ENCODE results near the gene GALK1. TPM values are rescaled to one million over a fixed set of nuclear protein-coding genes. Genes with fewer than 3 reads are reported as not detected.
A peak's percentile ranks its signal among the peaks of the same experiment; 100 is the strongest.
"Not testable (repeated sequence)": the region's sequence is repeated elsewhere in the genome, so short reads cannot be mapped to it uniquely, and the experiment has no call there.

The GALK1 gene
- total and polyA plus RNA-seq, 12 donors: 5.2 to 44.6 (median 15.3) TPM

DNA sequence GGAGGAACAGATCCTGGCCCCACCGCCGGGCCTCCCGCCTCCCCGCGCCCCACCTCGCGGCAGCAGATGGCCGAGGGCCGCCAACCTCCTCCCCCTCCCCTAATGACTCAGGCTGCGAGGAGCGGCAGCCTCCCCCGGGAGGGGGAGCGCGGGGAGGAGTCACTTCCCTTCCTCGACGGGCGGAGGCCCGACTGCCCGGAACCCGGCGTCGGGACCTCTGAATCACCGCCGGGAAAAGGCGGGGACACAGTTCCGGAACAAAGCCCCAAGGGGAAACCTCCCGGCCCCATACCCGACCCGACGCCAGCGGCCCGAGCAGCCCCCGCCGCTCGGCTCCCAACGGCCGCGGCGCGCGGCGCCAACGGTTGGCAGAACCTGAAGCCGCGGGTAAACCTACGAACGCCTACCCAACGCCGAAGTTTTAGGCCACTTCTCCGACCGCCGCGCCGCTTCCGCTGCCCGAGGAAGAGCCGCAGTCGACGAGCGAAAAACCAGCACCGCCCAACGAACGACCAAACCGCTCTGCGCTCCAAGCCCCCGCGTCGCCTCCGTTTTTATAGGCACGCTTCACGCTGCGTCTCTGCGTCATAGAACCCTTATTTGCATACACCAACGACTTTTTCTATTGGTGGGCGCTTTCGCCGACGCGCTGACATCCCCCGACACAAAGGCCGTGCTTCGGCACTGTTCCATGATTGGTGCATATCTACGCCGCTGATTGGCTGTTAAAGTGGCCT, 14.4 kb upstream of the GALK1 start:
- TF ChIP-seq, protein P1, sequence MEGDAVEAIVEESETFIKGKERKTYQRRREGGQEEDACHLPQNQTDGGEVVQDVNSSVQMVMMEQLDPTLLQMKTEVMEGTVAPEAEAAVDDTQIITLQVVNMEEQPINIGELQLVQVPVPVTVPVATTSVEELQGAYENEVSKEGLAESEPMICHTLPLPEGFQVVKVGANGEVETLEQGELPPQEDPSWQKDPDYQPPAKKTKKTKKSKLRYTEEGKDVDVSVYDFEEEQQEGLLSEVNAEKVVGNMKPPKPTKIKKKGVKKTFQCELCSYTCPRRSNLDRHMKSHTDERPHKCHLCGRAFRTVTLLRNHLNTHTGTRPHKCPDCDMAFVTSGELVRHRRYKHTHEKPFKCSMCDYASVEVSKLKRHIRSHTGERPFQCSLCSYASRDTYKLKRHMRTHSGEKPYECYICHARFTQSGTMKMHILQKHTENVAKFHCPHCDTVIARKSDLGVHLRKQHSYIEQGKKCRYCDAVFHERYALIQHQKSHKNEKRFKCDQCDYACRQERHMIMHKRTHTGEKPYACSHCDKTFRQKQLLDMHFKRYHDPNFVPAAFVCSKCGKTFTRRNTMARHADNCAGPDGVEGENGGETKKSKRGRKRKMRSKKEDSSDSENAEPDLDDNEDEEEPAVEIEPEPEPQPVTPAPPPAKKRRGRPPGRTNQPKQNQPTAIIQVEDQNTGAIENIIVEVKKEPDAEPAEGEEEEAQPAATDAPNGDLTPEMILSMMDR (IDR thresholded peaks at IDR 0.05): no peak
- WGBS, 2 donors: 0% methylated on average over 75 to 84 of the region's 84 CpGs
- DNase-seq (peak; percentile 94 to 98), ATAC-seq (peak; percentile 82 to 87 (median 86))
- Histone ChIP-seq H3K27me3 (no peaks in the 10 kb centered on the region), H3K9me3 (no peaks in the 10 kb centered on the region), H3K27ac (peak overlapping the region; percentile 92 to 99 (median 99)), H3K4me1 (peaks cover 9 to 68% (median 52%) of the 10 kb centered on the region in 9 donors), H3K4me3 (peak overlapping the region; percentile 78 to 94 (median 88)), H3K36me3 (peaks cover 4 to 49% (median 22%) of the 10 kb centered on the region in 9 donors)
- intact Hi-C loops (cut with DNase I): loop anchor here in 4 of 10 donors (2.0 to 10.0 kb wide), 6 partner anchors 45 to 118 kb away; partner anchors contain the start of genes TRIM47 (in 2 of the 4) and TRIM65 (in 1 of the 4)

DNA sequence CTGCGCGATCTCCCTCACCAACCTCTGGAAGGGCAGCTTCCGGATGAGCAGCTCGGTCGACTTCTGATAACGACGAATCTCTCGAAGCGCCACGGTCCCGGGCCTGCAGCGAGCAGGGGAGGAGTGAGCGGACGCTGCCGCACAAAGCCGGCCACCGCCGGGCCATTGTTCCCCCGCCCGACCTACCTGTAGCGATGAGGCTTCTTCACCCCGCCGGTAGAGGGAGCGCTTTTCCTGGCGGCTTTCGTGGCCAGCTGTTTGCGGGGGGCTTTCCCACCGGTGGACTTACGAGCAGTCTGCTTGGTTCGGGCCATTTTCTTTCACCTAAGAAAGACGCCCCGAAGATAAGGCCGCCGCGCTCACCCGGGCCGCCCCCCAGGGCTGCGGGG, 13.9 kb upstream of the GALK1 start:
- DNase-seq (peak in 1 of 2 donors; percentile 52), ATAC-seq (peak in 3 of 8 donors; percentile 0 to 28 (median 1))
- H3K4me3 ChIP-seq: peak overlapping the region; percentile 78 to 94 (median 88)
- H3K27me3 ChIP-seq: no peaks in the 10 kb centered on the region
- intact Hi-C loops (cut with DNase I): loop anchor here in 4 of 10 donors (2.0 to 10.0 kb wide), 6 partner anchors 46 to 118 kb away; partner anchors contain the start of genes TRIM47 (in 2 of the 4) and TRIM65 (in 1 of the 4)
- no peaks in the 10 kb centered on the region for H3K9me3 ChIP-seq
- peak overlapping the region; percentile 92 to 99 (median 99) for H3K27ac ChIP-seq
- H3K4me1 ChIP-seq: peaks cover 9 to 63% (median 48%) of the 10 kb centered on the region in 9 donors
- peaks cover 4 to 54% (median 22%) of the 10 kb centered on the region in 9 donors for H3K36me3 ChIP-seq
- 1 to 3% methylated on average over 38 of the region's 38 CpGs for WGBS, 2 donors
- TF ChIP-seq, protein P1 (IDR thresholded peaks at IDR 0.05): peak in 8 of 9 donors; percentile 35 to 62 (median 56)

DNA sequence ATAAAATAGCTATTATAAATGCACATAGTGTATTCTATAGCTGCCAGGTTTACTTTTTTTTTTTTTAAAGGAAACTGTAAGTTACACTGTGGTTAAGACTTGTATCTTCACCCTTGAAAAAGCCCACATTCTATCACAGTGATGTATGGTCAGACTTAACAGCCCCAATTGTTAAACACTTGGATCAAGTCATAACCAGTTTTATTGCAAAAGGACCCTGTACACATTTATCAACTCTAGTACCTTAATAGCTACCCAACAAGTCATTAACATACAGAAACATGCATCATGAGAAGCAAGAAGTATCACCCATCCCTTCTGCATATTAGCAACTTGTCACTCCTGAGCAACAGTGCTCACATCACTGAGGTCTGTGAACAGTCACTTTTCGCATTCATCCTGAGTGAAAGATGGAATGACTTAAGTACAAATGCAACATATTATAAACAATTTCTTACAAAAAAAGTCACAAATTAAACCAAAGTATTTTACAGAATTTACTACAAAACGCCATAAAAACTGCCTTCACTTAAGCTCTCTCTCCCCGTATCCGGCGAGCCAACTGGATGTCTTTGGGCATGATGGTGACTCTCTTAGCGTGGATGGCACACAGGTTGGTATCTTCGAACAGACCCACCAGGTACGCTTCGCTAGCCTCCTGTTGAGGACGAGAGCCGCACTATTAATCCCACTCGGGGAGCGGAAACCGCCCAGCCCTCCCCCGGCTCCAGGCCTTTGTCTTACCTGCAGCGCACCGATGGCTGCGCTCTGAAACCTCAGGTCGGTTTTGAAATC, 13.3 kb upstream of the GALK1 start:
- intact Hi-C loops (cut with DNase I): loop anchor here in 4 of 10 donors (2.0 to 10.0 kb wide), 6 partner anchors 47 to 119 kb away; partner anchors contain the start of genes TRIM47 (in 2 of the 4) and TRIM65 (in 1 of the 4)
- H3K27ac ChIP-seq: peak overlapping the region; percentile 92 to 99 (median 99)

DNA sequence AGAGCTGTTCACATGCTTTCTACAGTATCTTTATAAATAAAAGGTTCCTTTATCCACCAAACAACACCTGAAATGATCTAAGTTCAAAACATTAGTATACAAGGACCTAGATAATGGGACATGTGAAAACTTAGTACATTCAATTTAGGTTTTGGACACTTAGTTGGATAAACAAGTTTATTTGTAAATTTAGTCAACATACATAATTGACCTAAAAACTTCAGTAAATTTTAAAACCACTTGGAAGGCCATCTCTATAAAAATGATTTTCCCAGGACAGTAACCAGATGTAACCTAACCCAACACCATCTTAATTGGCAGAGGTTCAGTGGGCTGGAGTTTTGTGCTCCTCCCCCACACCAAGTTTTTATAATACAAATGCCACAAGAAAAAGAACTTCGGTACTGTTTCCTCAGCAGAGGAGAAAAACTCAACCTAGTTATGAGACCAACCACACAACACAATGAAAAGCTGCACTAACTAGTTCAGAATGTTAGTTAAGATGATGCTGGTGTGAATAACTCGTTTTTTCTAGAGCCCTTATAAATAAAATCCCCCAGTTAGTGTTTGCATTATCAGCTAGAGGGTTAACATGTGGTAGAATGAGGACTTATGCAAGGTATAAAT, 12.4 kb upstream of the GALK1 start:
- peaks cover 4 to 57% (median 22%) of the 10 kb centered on the region in 9 donors for H3K36me3 ChIP-seq
- intact Hi-C loops (cut with DNase I): loop anchor here in 4 of 10 donors (5.0 to 10.0 kb wide), 5 partner anchors 47 to 120 kb away; partner anchors contain the start of genes TRIM47 (in 2 of the 4) and TRIM65 (in 1 of the 4)
- ATAC-seq: no peak

More for the DNA sequence above, 13.3 kb upstream of the GALK1 start:
- not testable (repeated sequence) for H3K9me3 ChIP-seq, H3K27me3 ChIP-seq, ATAC-seq, DNase-seq
- WGBS, 2 donors: 1 to 4% methylated on average over 19 of the region's 19 CpGs
- Histone ChIP-seq H3K4me1 (peaks cover 9 to 58% (median 42%) of the 10 kb centered on the region in 9 donors), H3K4me3 (peak overlapping the region; percentile 78 to 94 (median 88)), H3K36me3 (peaks cover 4 to 57% (median 22%) of the 10 kb centered on the region in 9 donors)

More for the DNA sequence above, 12.4 kb upstream of the GALK1 start:
- H3K4me1 ChIP-seq: peaks cover 9 to 49% (median 36%) of the 10 kb centered on the region in 9 donors
- peak overlapping the region in 7 of 10 donors; percentile 56 to 99 (median 97) for H3K27ac ChIP-seq
- no peaks in the 10 kb centered on the region for H3K27me3 ChIP-seq
- TF ChIP-seq, protein P1 (IDR thresholded peaks at IDR 0.05): no peak
- DNase-seq: no peak
- H3K4me3 ChIP-seq: peak overlapping the region; percentile 78 to 94 (median 88)
- H3K9me3 ChIP-seq: no peaks in the 10 kb centered on the region
- 5 to 8% methylated on average over 2 of the region's 2 CpGs for WGBS, 2 donors
